DOHH2 (cell line): ENCODE measurements around the gene ASAH2.

Source experiments
- H3F3A ChIP-seq: fragments of 200-600 bp; sonication (generic), shearing (Covaris generic); 2 replicates; pipeline ENCODE4 v1.6.0; 2016; ENCODE audit warnings: antibody characterized with exemption, mild to moderate bottlenecking; ENCODE audit not compliant: control insufficient read depth, insufficient read depth
- H3K27ac ChIP-seq: fragments of 200-600 bp; sonication (generic); 2 replicates; pipeline ENCODE4 v1.5.1; 2014; ENCODE audit warnings: low read depth, mild to moderate bottlenecking, low read length, moderate library complexity
- H3K27me3 ChIP-seq: fragments of 200-600 bp; sonication (generic); 2 replicates; pipeline ENCODE4 v1.6.1; 2014; ENCODE audit warnings: mild to moderate bottlenecking, low read length, mixed read lengths; ENCODE audit not compliant: control insufficient read depth
- H3K36me3 ChIP-seq: fragments of 200-600 bp; sonication (generic); 2 replicates; pipeline ENCODE4 v1.6.1; 2014; ENCODE audit warnings: mild to moderate bottlenecking, low read length, moderate library complexity, mixed read lengths; ENCODE audit not compliant: control insufficient read depth
- H3K4me1 ChIP-seq: fragments of 200-600 bp; sonication (generic); 2 replicates; pipeline ENCODE4 v1.6.1; 2014; ENCODE audit warnings: mild to moderate bottlenecking, low read length, mixed read lengths; ENCODE audit not compliant: control insufficient read depth
- H3K4me2 ChIP-seq: fragments of 200-600 bp; sonication (generic); 2 replicates; pipeline ENCODE4 v1.6.0; 2014; ENCODE audit warnings: mild to moderate bottlenecking, low read length, moderate library complexity
- H3K4me3 ChIP-seq: fragments of 200-600 bp; sonication (generic); 2 replicates; pipeline ENCODE4 v1.5.1; 2014; ENCODE audit warnings: mild to moderate bottlenecking, low read length, mixed read lengths
- H3K79me2 ChIP-seq: fragments of 200-600 bp; sonication (generic); 2 replicates; pipeline ENCODE4 v1.6.1; 2014; ENCODE audit warnings: mild to moderate bottlenecking, low read length, mixed read lengths; ENCODE audit not compliant: control insufficient read depth
- H3K9me2 ChIP-seq: fragments of 200-600 bp; sonication (generic); replicated peaks from 2 replicates; pipeline ENCODE4 v1.6.1; 2014; ENCODE audit warnings: mild to moderate bottlenecking, low read length, mixed read lengths; ENCODE audit not compliant: control insufficient read depth
- H3K9me3 ChIP-seq: fragments of 200-600 bp; sonication (generic); 2 replicates; pipeline ENCODE4 v1.6.1; 2014; ENCODE audit warnings: antibody characterized with exemption, low read length, mixed read lengths; ENCODE audit not compliant: control insufficient read depth, insufficient read depth
- H4K20me1 ChIP-seq: fragments of 200-600 bp; sonication (generic); 2 replicates; pipeline ENCODE4 v1.6.0; 2014; ENCODE audit warnings: low read depth, mild to moderate bottlenecking, antibody characterized with exemption, low read length, moderate library complexity; ENCODE audit not compliant: control insufficient read depth, insufficient read depth
- EZH2phosphoT487 ChIP-seq: fragments of 200-600 bp; sonication (generic); IDR thresholded peaks from 2 replicates; pipeline ENCODE4 v1.6.1; 2017; ENCODE audit warnings: borderline replicate concordance, mild to moderate bottlenecking, antibody characterized with exemption, low read length, moderate library complexity, mixed read lengths
- TF ChIP-seq, protein P1 (sequence below): fragments of 200-600 bp; sonication (generic); IDR thresholded peaks from one replicate; pipeline ENCODE4 v1.5.1; 2014; ENCODE audit warnings: antibody characterized with exemption, mild to moderate bottlenecking, low read depth, low read length; ENCODE audit not compliant: poor library complexity, severe bottlenecking

The ASAH2 gene

DNA sequence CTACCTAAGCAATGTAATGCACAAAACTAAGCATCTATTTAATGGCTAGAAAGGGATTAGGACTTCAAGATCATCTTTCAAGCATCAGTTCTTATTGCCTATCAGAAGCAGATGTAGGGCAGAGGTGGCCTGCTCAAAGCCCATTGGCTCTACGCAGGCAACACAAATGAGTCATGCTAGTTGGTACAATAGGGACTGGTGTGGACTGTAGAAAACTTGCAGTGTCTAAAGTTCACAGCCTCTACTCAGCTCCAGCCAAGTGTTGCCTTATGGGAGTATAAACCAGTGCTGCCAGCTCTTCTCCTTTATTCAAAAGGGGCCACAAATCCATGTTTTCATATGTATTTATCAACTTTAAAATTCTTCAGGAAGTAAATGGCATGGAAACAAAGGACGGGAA lies 31.7 kb downstream of the ASAH2 start:
- Histone ChIP-seq H3K9me3 (no peaks in the 10 kb centered on the region), H3K4me1 (peaks cover 5% of the 10 kb centered on the region), H3K4me2 (no peak overlapping the region), H3K27me3 (0 out of 2 replicates have a peak, but pooled peaks cover 2% of the 10 kb centered on the region), H4K20me1 (no peaks in the 10 kb centered on the region), H3K36me3 (no peaks in the 10 kb centered on the region), H3K4me3 (no peak overlapping the region), H3K9me2 (no peaks in the 10 kb centered on the region), H3K79me2 (no peaks in the 10 kb centered on the region), H3F3A (no peaks in the 10 kb centered on the region), H3K27ac (no peak overlapping the region)
- TF ChIP-seq, protein P1, sequence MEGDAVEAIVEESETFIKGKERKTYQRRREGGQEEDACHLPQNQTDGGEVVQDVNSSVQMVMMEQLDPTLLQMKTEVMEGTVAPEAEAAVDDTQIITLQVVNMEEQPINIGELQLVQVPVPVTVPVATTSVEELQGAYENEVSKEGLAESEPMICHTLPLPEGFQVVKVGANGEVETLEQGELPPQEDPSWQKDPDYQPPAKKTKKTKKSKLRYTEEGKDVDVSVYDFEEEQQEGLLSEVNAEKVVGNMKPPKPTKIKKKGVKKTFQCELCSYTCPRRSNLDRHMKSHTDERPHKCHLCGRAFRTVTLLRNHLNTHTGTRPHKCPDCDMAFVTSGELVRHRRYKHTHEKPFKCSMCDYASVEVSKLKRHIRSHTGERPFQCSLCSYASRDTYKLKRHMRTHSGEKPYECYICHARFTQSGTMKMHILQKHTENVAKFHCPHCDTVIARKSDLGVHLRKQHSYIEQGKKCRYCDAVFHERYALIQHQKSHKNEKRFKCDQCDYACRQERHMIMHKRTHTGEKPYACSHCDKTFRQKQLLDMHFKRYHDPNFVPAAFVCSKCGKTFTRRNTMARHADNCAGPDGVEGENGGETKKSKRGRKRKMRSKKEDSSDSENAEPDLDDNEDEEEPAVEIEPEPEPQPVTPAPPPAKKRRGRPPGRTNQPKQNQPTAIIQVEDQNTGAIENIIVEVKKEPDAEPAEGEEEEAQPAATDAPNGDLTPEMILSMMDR, result no peak
- TF ChIP-seq EZH2phosphoT487, result no peak

DNA sequence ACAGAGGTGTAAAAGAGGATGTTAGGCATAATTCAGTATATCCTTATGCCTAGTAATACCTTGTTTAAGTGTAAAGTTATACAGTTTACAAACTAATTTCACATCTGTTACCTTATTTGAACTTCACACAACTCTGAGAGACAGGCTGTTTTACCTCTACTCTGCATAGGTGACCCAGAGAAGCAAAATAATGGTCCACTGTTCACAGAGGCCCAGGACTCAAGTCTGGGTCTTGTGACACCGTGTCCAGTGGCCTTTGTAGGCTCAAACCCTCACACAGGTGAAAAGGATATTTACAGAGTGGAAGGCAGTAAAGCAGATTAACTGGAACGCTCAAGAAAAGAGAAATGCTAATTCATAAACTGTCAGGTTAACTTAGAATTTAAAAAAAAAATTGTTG lies 32.1 kb downstream of the ASAH2 start:
- TF ChIP-seq, protein P1, result no peak
- no peak for TF ChIP-seq EZH2phosphoT487
- H3K9me2 ChIP-seq, result no peaks in the 10 kb centered on the region
- H3K4me2 ChIP-seq, result no peak overlapping the region
- no peak overlapping the region for H3K27ac ChIP-seq
- 0 out of 2 replicates have a peak, but pooled peaks cover 2% of the 10 kb centered on the region for H3K27me3 ChIP-seq
- H3K9me3 ChIP-seq, result no peaks in the 10 kb centered on the region
- peaks cover 5% of the 10 kb centered on the region for H3K4me1 ChIP-seq
- no peak overlapping the region for H3K4me3 ChIP-seq
- H3K79me2 ChIP-seq, result no peaks in the 10 kb centered on the region
- no peaks in the 10 kb centered on the region for H3F3A ChIP-seq
- H3K36me3 ChIP-seq, result no peaks in the 10 kb centered on the region
- no peaks in the 10 kb centered on the region for H4K20me1 ChIP-seq

DNA sequence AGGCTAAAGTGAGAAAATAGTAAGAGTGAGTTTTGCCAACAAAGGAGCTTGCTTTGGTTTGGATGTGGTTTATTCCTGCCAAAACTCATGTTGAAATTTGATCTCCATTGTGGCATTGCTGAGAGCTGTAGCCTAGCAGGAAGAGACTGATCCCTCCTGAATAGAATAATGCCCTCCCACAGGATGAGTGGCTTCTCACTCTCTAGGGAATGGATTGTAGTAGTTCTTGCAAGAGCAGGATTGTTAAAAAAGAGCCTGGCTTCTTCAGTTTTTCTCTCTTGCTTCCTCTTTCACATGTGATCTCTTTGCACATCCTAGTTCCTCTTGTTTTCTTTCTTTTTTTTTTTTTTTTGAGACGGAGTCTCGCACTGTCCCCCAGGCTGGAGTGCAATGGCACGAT lies 34.4 kb downstream of the ASAH2 start:
- no peaks in the 10 kb centered on the region for H3K9me3 ChIP-seq
- peaks cover 5% of the 10 kb centered on the region for H3K4me1 ChIP-seq
- no peaks in the 10 kb centered on the region for H3K79me2 ChIP-seq
- H4K20me1 ChIP-seq, result no peaks in the 10 kb centered on the region
- H3K27ac ChIP-seq, result no peak overlapping the region
- no peak overlapping the region for H3K4me3 ChIP-seq
- H3K4me2 ChIP-seq, result no peak overlapping the region
- TF ChIP-seq, protein P1, result no peak
- TF ChIP-seq EZH2phosphoT487, result no peak
- H3F3A ChIP-seq, result no peaks in the 10 kb centered on the region
- H3K27me3 ChIP-seq, result 0 out of 2 replicates have a peak, but pooled peaks cover 2% of the 10 kb centered on the region
- no peaks in the 10 kb centered on the region for H3K36me3 ChIP-seq
- no peaks in the 10 kb centered on the region for H3K9me2 ChIP-seq
